PC-3 (cell line): Measurements from ENCODE around the gene GRK2.

ENCODE experiments used
- EZH2 ChIP-seq: fragments of 300-600 bp; sonication (generic); IDR thresholded peaks from one replicate; pipeline ENCODE4 v1.6.1; 2017; ENCODE audit warnings: antibody characterized with exemption, mild to moderate bottlenecking, low read length; ENCODE audit not compliant: unreplicated experiment
- EZH2phosphoT487 ChIP-seq: fragments of 300-600 bp; sonication (generic); IDR thresholded peaks from 2 replicates; pipeline ENCODE4 v1.6.1; 2018; ENCODE audit warnings: mild to moderate bottlenecking, antibody characterized with exemption, low read length, borderline replicate concordance

GRCh38 chr11:67274768-67275605, 8.7 kb downstream of the GRK2 start:
- TF ChIP-seq EZH2 (no peak), EZH2phosphoT487 (no peak)
